NCI-H2196 treated with DMSO at 0.1 percent for 48 hours (cell line): ENCODE results near the gene IGFN1.

Source experiments
- DNase-seq: peaks from one replicate; lab custom pipeline; 2025; ENCODE audit not compliant: unreplicated experiment; lab: John Stamatoyannopoulos, UW

IGFN1 gene

GRCh38 chr1:201190624-201191051 lies at the start of gene IGFN1:
Gene IGFN1 (plus strand): TSS chr1:201190824. CDS start chr1:201193294, 2,470 bp downstream.
- DNase-seq, result peak; percentile 65

GRCh38 chr1:201140941-201141260 lies 49.7 kb upstream of the IGFN1 start:
- no peak for DNase-seq

DNA sequence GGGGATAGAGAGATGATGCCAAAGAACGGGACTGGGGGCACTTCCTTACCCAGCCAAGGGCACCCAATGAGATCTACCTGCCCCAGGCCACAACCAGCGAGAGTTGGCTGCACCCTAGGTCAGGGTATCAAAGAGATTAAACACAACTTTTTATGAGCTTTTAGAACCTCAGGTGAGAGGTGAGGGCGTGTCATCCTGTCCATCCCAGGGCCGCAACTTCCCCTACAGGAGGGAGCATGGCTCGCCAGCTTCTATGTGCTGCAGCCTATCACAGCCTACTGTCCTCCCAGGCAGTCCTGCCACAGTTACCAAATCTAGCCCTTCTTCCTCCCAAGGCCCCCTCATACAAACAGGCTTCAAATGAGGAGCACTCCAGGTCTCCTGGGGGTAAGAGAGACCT lies 49.2 kb upstream of the IGFN1 start:
- DNase-seq, result no peak

DNA sequence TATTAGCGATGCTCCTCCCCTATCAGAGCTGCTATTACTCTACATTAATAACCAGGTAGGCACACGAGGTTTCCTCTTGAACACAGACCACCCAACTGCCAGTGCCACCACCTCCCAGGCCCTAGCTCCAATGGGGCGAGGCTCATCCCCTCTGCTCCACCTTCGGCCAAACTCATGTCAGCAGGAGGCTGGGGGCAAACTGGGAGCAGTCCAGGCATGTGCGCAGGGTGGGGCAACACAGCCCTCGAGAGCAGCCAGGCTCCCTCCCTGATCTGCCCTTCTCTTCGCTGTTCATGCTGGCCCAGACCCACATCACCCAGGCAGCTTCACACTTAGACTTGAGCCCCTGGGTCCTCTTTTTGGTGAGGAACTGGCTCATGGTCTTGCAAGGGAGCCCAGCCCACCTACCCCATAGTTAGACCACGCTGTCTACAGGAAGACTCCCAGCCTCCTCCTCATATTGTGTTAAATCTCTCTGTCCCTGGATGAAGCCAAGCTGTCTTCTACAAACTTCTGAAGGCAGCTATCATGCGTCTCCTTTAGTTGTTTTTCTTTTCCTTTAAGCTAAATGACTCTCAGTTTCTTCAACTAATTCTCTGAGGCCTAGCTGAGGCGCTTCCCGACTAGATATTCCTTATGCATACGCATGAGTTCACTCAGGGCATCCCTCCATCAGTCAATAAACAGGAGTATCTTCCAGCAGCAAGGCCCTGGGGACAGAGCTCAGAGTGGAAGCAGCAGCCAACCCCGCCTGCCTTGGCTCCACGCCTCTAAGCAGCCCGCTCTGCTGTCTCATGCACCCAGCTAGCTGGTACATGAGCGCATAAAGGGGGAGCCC lies 48.4 kb upstream of the IGFN1 start:
- no peak for DNase-seq

- DNase-seq, result no peak
Observed at GRCh38 chr1:201142849-201143725, 47.5 kb upstream of the IGFN1 start.

- DNase-seq, result no peak
Observed at GRCh38 chr1:201143726-201144635, 46.6 kb upstream of the IGFN1 start.

- no peak for DNase-seq
Observed at GRCh38 chr1:201144701-201145100, 45.9 kb upstream of the IGFN1 start.

DNA sequence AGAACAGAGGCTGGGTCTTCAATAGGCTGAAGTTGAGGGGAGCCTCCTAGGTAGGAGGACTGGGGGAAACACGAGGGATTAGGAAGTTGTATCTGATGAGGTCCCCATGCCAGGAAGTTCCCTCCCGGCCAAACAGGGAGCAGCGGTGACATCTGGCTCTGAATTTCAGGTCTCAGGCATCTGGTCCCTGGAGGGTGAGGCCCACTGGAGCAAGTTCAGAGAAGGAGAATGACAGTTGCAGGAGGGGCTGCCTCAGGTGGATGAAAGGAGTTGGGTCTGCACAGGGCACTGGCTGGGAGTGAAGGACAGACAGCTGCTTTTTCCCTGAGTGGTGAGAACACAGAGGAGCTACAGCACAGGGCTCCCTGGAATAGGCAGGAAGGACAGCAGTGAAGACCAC lies 45.5 kb upstream of the IGFN1 start:
- DNase-seq, result no peak

DNA sequence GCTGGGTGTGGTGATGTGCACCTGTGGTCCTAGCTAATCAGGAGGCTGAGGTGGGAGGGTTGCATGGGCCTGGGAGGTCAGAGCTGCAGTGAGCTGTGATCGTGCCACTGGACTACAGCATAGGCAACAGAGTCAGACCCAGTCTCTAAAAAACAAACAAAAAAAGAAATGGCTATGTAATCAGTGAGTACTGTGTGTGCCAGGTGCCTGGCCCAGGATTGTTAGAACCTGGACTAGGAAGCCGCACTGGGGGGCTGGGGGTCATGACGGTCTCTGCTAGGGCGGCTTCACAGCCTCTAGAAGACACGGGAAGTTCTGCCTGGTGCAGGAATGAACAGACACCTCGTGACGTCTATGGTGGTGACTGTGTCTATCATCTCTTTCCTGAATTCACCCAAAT lies 44.8 kb upstream of the IGFN1 start:
- no peak for DNase-seq

DNA sequence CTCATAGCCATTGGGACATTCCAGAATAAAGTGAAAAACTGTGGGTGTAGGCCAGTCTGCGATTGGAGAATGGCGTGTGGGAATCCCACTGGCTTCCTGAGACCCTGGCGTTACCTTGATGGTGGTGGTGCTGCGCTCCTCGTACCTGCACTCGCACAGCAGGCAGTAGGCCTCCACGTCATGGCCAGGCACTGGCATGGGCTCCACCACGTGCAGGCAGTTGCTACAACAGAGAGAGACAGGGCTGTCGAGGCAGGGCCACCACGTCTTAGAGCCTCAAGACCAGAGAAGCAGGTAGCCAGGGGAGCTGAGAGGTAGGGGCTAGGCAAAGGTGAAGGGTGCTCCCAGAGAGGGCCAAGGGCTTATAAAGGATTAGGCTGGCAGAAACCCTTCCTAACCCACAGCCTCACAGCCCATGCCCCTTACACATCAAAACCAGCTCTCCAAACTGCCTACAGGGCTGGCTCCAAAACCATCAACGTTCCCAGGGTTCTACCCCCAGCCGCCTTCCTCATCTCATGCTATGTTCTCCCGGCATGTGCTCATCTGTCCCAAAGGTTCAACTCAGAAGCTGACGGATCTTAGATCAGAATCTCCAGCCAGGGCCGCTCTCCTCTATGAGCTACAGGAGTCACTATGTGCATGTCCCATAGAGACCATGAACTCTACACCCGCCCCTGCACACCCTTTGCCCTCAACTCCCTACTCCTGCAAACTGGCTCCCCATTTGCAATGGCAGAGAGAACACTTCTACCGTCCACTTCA lies 43.8 kb upstream of the IGFN1 start:
- DNase-seq, result no peak

DNA sequence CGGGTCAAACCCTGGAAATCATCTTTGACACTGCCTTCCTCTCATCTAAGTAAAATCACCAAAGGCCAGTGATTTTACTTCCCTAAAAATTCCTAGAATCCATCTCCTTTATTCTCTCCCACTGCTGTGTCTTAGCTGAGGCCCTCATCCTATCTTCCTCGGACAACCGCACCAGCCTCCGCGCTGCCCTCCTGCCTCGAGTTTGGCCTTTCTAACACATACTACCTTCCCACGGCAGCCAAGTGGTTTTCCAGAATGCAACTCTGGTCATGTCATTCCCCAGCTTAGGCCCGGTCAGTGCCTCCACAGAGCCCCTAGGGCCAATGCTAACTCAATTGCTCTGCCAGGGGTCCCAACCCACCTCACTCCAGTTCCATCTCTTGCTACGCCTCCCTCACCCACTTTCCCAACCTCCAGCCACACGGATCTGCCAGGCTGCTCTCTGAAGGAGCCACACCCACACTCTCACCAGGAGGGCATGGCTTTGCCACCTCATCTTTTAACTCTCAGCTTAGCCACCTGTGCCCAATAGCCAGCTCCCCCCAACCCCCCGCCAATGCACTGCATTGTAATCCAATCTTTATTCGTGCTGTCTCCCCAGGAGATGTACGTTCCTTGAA lies 43.1 kb upstream of the IGFN1 start:
- DNase-seq, result no peak

DNA sequence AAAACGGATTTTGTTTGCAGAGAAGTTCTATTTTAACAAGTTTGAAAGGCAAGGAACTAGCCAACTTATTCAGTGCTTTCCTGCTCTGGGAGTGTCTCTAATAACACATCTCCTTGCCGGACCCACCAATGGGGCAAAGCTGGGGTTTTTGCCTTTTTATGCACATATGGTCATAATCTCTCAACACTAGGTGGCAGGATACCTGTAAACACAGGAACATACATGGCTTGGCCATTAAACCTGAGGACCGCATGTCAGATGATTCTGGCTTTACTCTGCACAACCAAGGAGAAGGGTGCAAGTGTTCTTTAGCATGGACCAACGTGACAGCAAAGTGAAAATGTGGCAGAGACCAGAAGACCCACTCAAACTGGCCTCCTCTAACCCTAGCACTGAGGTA lies 41.2 kb upstream of the IGFN1 start:
- peak; percentile 30 for DNase-seq

DNA sequence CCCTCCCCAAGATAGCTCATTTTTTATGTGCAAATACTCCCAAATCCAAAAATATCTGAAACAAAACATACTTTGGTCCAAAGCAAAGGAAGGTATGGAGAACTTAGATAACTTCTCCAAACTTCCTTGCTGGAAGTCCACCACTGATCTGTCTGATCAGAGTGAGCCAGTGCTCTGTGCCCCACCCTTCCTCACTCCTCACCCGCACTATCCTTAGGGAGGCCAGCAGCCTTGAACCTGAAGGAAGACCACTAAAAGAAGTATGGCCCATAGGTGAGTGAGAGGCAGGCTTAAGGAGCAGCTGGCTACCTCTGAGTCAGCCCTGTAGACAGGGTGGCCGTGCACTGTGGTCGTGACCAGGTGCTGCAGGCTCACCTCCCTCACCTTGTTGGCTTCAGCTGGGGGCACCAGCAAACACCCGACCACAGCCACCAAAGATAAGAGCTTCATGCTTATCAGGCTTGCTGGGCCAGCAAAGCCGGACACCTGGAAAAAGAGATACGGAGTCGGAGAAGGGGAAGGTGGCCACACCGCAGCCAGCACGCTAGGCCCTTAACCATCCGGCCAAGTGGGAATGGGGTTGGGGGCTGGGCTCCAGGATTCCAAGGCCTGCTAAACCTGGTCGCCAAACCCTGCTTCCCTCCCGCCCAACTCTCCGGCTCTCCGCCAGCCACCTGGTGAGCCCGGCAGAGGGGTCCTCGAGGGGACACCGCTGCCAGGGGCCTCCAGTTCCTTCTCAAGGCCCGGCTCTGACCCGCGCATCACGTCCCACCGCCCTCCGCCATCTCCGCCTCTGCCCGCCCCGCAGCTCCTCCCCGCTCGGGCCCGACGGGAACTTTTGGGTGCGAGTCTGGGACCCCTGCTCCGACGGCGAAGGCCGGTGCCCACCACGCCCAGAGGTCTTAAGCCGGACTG lies 36.9 kb upstream of the IGFN1 start:
- DNase-seq, result peak; percentile 66

DNA sequence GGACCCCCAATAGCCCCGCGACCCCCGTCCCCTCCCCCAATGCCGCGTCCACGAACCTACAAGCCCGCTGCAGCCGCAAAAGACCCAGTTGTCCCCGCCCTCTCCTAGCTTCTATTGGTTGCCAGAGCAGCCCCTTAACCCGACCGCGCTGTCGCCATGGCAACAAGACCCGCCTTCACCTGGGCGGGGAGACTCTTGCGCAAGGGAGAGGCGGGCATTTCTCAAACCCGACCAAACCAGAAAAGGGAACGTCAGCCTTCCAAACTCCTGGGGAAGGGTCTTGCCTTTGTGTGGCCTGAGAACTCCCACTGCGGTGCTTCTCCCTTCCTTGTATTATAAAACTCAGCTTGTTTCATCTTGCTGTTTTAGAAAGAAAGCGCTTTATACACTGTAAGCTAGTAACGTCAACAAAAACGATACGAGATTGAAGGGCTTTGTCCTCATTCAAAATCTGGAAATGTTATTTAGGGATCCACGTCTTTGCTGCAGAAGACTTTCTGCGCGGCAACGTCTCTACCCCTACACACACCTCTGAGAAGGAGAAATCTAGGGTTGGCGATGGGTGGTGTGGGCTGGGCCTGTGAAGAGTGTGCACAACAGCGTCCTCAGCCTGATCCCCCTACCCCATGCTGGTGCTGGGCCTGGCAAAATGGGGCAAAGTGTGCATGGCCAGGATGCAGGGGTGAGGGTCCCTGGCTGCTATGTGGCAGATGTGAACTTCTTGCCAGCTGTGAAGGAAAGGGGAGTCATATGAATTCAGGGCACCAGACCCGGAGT lies 36.0 kb upstream of the IGFN1 start, which contains the start of gene TMEM9:
Gene TMEM9 (minus strand): TSS at position 86 of the 777 bp plus-strand sequence. CDS start 551 bp downstream, outside the sequence.
- peak; percentile 85 for DNase-seq

GRCh38 chr1:201155354-201155753 lies 35.3 kb upstream of the IGFN1 start:
- no peak for DNase-seq

- no peak for DNase-seq
Observed at GRCh38 chr1:201156346-201156745, 34.3 kb upstream of the IGFN1 start.

DNA sequence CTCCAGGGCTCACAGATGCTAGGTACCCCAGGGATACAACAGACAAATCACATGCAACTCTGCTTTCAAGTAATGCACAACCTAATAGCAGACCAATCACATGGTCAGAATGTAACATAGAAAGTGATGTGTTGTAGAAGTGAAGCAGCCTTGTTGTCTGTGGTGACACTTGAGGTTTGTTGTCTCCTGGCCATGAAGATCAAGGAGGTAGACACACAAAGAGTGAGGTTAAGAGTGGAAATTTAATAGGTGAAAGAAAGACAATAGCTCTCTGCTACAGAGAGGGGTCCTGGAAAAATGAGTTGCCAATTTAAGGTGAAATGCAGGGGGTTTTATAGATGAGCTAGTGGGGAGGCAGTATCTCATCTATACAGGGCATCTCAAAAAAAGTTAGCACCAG lies 33.8 kb upstream of the IGFN1 start:
- DNase-seq, result no peak

DNA sequence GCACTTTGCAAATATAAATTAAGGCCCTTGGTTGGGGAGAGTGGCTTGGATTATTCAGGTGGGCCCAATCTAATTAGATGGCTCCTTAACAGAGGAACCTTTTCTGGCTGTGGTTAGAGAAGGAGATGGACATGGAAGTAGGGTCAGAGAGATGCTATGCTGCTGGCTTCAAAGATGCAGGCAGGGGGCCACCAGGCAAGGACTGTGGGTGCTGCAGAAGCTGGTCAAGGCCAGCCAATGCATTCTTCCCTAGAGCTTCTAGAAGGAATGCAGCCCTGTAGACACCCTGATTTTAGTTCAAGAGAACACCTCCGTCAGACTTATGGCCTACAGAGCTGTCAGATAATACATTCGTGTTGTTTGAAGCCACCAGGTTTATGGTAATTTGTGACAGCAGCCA lies 32.7 kb upstream of the IGFN1 start:
- no peak for DNase-seq
